SH-SY5Y (cell line): ENCODE results near the gene FAM13B.

Experiments used
- GATA2 ChIP-seq: IDR thresholded peaks from 2 replicates; pipeline ENCODE4 v1.6.1; 2011; ENCODE audit warnings: mild to moderate bottlenecking, low read depth, low read length
- GATA3 ChIP-seq: IDR thresholded peaks from 2 replicates; pipeline ENCODE4 v1.6.1; 2011; ENCODE audit warnings: low read depth, mild to moderate bottlenecking, low read length, moderate library complexity

Gene FAM13B

GRCh38 chr5:138018849-138019248 is 14.0 kb downstream of the FAM13B start:
- TF ChIP-seq GATA3 = no peak
- no peak for TF ChIP-seq GATA2

GRCh38 chr5:138015916-138016315 is 17.0 kb downstream of the FAM13B start:
- TF ChIP-seq GATA3 (no peak), GATA2 (no peak)

- no peak for TF ChIP-seq GATA3
- no peak for TF ChIP-seq GATA2
Measured at GRCh38 chr5:138011991-138012390, 20.9 kb downstream of the FAM13B start.

GRCh38 chr5:138000102-138000723 is 32.7 kb downstream of the FAM13B start:
- TF ChIP-seq GATA3 (no peak), GATA2 (no peak)

GRCh38 chr5:137997726-137998213 is 35.1 kb downstream of the FAM13B start:
- TF ChIP-seq GATA3 = no peak
- no peak for TF ChIP-seq GATA2

- TF ChIP-seq GATA2 (no peak), GATA3 (no peak)
Measured at GRCh38 chr5:137995749-137996128, 37.1 kb downstream of the FAM13B start.

GRCh38 chr5:137995077-137995748 is 37.7 kb downstream of the FAM13B start:
- no peak for TF ChIP-seq GATA3
- TF ChIP-seq GATA2 = no peak

GRCh38 chr5:137994556-137994955 is 38.3 kb downstream of the FAM13B start:
- TF ChIP-seq GATA3 (no peak), GATA2 (no peak)

GRCh38 chr5:137989419-137989818 is 43.5 kb downstream of the FAM13B start:
- TF ChIP-seq GATA3 = no peak
- TF ChIP-seq GATA2 = no peak

- TF ChIP-seq GATA2 = no peak
- TF ChIP-seq GATA3 = no peak
Measured at GRCh38 chr5:137975208-137975607, 57.7 kb downstream of the FAM13B start.

- TF ChIP-seq GATA2 (no peak), GATA3 (no peak)
Measured at GRCh38 chr5:137960819-137961218, 72.1 kb downstream of the FAM13B start.

- TF ChIP-seq GATA3 (no peak), GATA2 (no peak)
Measured at GRCh38 chr5:137960141-137960540, 72.7 kb downstream of the FAM13B start.

GRCh38 chr5:137959488-137959887 is 73.4 kb downstream of the FAM13B start:
- TF ChIP-seq GATA3 (no peak), GATA2 (no peak)

GRCh38 chr5:137957948-137958347 is 74.9 kb downstream of the FAM13B start:
- no peak for TF ChIP-seq GATA2
- TF ChIP-seq GATA3 = no peak

- no peak for TF ChIP-seq GATA3
- TF ChIP-seq GATA2 = no peak
Measured at GRCh38 chr5:137954131-137954879, 78.6 kb downstream of the FAM13B start.

GRCh38 chr5:137945825-137946224 is 87.1 kb downstream of the FAM13B start:
- TF ChIP-seq GATA2 (no peak), GATA3 (no peak)

- TF ChIP-seq GATA3 (no peak), GATA2 (no peak)
Measured at GRCh38 chr5:137939331-137939730, 93.5 kb downstream of the FAM13B start.
